Karpas-422 (cell line): ENCODE results near the gene JAK1. TPM values are rescaled to one million over a fixed set of nuclear protein-coding genes. Genes with fewer than 3 reads are reported as not detected.

Experiments used
- DNase-seq: peaks from one replicate; pipeline ENCODE4 v3.0.0-alpha.2; 2015
- H2AFZ ChIP-seq: fragments of 200-600 bp; sonication (generic); 2 replicates; pipeline ENCODE4 v1.6.1; 2014; ENCODE audit warnings: antibody characterized with exemption, low read length, mixed read lengths
- H3K27ac ChIP-seq: fragments of 200-600 bp; sonication (generic); 2 replicates; pipeline ENCODE4 v1.5.1; 2014; ENCODE audit warnings: mild to moderate bottlenecking, low read length, moderate library complexity
- H3K27me3 ChIP-seq: fragments of 200-600 bp; sonication (generic); 2 replicates; pipeline ENCODE4 v1.6.1; 2014; ENCODE audit warnings: low read length, mixed read lengths
- H3K36me3 ChIP-seq: fragments of 200-600 bp; sonication (generic); 2 replicates; pipeline ENCODE4 v1.6.1; 2014; ENCODE audit warnings: low read length, mixed read lengths; ENCODE audit not compliant: insufficient read depth
- H3K4me1 ChIP-seq: fragments of 200-600 bp; sonication (generic); 2 replicates; pipeline ENCODE4 v1.6.1; 2014; ENCODE audit warnings: mild to moderate bottlenecking, low read length, mixed read lengths
- H3K4me2 ChIP-seq: fragments of 200-600 bp; sonication (generic); 2 replicates; pipeline ENCODE4 v1.6.1; 2014; ENCODE audit warnings: low read length, low read depth, mild to moderate bottlenecking; ENCODE audit not compliant: poor library complexity, severe bottlenecking
- H3K4me3 ChIP-seq: fragments of 200-600 bp; sonication (generic); 2 replicates; pipeline ENCODE4 v1.5.1; 2014; ENCODE audit warnings: mild to moderate bottlenecking, antibody characterized with exemption, low read length, mixed read lengths
- H3K79me2 ChIP-seq: fragments of 200-600 bp; sonication (generic); 2 replicates; pipeline ENCODE4 v1.6.1; 2014; ENCODE audit warnings: mild to moderate bottlenecking, low read length, mixed read lengths
- H3K9ac ChIP-seq: fragments of 200-600 bp; sonication (generic); 2 replicates; pipeline ENCODE4 v1.6.0; 2014; ENCODE audit warnings: low read length
- H3K9me2 ChIP-seq: fragments of 200-600 bp; sonication (generic), shearing (Covaris generic); replicated peaks from 2 replicates; pipeline ENCODE4 v1.6.0; 2014; ENCODE audit warnings: mild to moderate bottlenecking, low read length, moderate library complexity; ENCODE audit not compliant: insufficient read depth
- H3K9me3 ChIP-seq: fragments of 300-700, 200-600 bp; sonication (generic); 2 replicates; pipeline ENCODE4 v1.6.1; 2014; ENCODE audit warnings: low read length, mixed read lengths
- H4K20me1 ChIP-seq: fragments of 200-600 bp; sonication (generic); 2 replicates; pipeline ENCODE4 v1.6.1; 2014; ENCODE audit warnings: mild to moderate bottlenecking, antibody characterized with exemption, low read length, low read depth; ENCODE audit not compliant: insufficient read depth
- total RNA-seq: library from RNA; depleted of rRNA; stranded (reverse); fragments of >200 nt; shearing (Covaris generic); gene quantifications from 2 replicates; pipeline ENCODE4 v1.2.3, GENCODE V29; 2014; ENCODE audit warnings: low replicate concordance

Gene JAK1
- total RNA-seq, 1 experiment from 2014 or later: 19.6 TPM

DNA sequence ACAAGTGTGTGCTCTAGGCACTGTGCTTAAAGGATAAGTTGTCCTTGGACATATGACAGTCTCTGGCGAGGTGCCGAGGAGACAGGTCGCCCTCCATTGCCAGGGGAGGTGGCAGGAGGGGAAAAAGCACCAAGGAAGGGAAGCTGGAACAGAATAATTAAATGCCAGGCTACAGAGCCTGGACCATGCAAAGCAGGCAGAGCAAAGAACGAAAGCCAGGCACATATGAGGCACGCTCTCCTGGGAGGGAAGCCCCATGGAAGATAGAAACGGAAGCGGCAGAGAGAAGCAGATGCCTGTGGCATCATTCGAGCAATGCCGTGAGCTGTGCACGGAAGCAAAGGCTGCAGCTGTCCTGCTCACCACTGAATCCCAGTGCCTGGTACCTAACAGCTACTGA, 91.2 kb downstream of the JAK1 start:
- Histone ChIP-seq H3K27me3 (no peaks in the 10 kb centered on the region), H3K9me3 (no peaks in the 10 kb centered on the region), H3K9me2 (no peaks in the 10 kb centered on the region), H2AFZ (no peak overlapping the region), H3K4me2 (no peak overlapping the region), H4K20me1 (no peaks in the 10 kb centered on the region), H3K4me1 (no peaks in the 10 kb centered on the region), H3K27ac (no peak overlapping the region), H3K4me3 (no peak overlapping the region), H3K9ac (no peak overlapping the region), H3K36me3 (no peaks in the 10 kb centered on the region), H3K79me2 (no peaks in the 10 kb centered on the region)
- DNase-seq: no peak

DNA sequence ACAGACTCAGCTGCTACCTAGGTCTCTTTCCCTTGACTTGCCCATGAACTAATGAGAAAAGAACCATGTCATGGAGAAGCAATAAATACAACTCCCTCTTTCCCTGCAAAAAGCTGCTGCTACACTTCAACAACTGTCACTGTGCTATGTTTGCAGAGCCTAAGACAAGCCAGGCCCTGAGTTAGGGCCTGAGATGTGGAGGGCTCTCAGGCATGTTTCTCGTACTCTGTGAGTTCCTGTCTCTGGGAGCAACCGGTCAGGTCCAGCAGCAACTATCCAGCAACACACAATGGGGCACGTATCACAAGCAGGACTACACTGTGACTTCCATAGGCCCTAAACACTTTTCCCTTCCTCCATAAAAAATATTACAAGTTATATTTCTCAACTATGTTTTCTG, 91.7 kb downstream of the JAK1 start:
- no peak overlapping the region for H3K4me2 ChIP-seq
- H3K4me3 ChIP-seq: no peak overlapping the region
- H3K36me3 ChIP-seq: no peaks in the 10 kb centered on the region
- no peaks in the 10 kb centered on the region for H3K9me2 ChIP-seq
- H3K79me2 ChIP-seq: no peaks in the 10 kb centered on the region
- no peak overlapping the region for H3K27ac ChIP-seq
- no peak for DNase-seq
- H3K9me3 ChIP-seq: no peaks in the 10 kb centered on the region
- no peaks in the 10 kb centered on the region for H3K27me3 ChIP-seq
- no peaks in the 10 kb centered on the region for H3K4me1 ChIP-seq
- H3K9ac ChIP-seq: no peak overlapping the region
- H4K20me1 ChIP-seq: no peaks in the 10 kb centered on the region
- H2AFZ ChIP-seq: no peak overlapping the region

DNA sequence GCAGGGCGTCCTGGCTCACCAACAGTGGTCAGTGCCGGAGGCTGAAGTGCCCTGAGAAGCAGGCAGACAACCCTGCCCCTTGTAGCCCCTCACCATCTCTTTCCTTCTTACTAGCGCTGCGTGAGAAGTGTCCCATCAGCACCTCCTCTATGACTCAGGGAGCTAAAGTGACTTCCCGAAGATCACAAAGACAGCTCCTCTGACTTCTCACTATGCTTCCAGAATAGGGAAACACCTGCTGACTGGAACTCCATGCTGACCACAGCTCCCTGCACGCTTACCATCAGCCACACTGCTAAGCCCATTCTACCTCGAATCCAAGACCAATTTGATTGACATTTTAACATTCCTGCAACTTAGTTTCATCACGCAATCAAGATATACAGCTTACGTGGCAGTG, 92.8 kb downstream of the JAK1 start:
- H3K36me3 ChIP-seq: no peaks in the 10 kb centered on the region

DNA sequence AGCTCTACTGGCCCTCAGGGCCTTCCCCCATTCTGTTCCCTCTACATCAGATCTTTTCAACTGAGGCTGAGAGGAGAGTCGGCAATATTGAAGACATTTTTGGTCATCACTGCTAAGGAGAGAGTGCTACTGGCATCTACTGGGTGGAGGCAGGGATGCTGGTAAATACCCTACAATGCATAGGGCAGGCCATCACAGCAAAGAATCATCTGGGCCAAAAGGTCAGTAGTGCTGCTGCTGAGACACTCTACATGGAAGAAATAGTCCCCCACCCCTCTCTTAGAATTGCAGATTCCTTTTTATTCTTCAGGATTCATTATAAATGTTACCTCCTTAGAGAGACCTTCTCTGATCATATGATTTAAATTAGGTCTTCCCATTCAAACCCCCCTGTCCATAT, 94.3 kb downstream of the JAK1 start:
- H3K27me3 ChIP-seq: no peaks in the 10 kb centered on the region
- H4K20me1 ChIP-seq: no peaks in the 10 kb centered on the region
- no peaks in the 10 kb centered on the region for H3K4me1 ChIP-seq
- no peak for DNase-seq
- H2AFZ ChIP-seq: no peak overlapping the region
- H3K27ac ChIP-seq: no peak overlapping the region
- H3K4me2 ChIP-seq: no peak overlapping the region
- H3K79me2 ChIP-seq: no peaks in the 10 kb centered on the region
- no peaks in the 10 kb centered on the region for H3K9me3 ChIP-seq
- no peaks in the 10 kb centered on the region for H3K9me2 ChIP-seq
- no peaks in the 10 kb centered on the region for H3K36me3 ChIP-seq
- no peak overlapping the region for H3K9ac ChIP-seq
- no peak overlapping the region for H3K4me3 ChIP-seq

More for the DNA sequence above, 92.8 kb downstream of the JAK1 start:
- H3K4me3 ChIP-seq: no peak overlapping the region
- no peaks in the 10 kb centered on the region for H3K79me2 ChIP-seq
- no peaks in the 10 kb centered on the region for H4K20me1 ChIP-seq
- no peaks in the 10 kb centered on the region for H3K27me3 ChIP-seq
- H3K9me3 ChIP-seq: no peaks in the 10 kb centered on the region
- no peak overlapping the region for H3K4me2 ChIP-seq
- H3K9me2 ChIP-seq: no peaks in the 10 kb centered on the region
- H3K27ac ChIP-seq: no peak overlapping the region
- DNase-seq: no peak
- no peak overlapping the region for H2AFZ ChIP-seq
- no peak overlapping the region for H3K9ac ChIP-seq
- H3K4me1 ChIP-seq: no peaks in the 10 kb centered on the region

DNA sequence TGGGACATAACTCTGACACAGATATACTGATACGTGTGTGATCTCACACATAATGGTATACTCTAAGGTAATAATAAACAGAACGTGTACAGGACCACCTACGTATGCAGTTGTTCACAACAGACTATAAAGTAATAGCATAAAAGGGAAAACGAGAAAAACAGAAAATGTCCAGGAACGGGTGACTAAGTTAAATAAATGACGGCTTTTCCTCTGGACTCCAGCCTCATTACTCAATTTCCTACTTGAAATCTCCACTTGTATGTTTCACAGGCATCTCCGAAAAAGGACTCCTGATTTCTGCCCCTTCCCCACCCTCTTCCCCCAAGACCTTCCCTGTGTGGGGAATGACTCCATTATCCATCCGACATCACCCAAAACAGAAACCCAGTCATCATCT, 95.1 kb downstream of the JAK1 start:
- H3K9me3 ChIP-seq: no peaks in the 10 kb centered on the region
- H3K4me3 ChIP-seq: no peak overlapping the region
- no peak overlapping the region for H3K4me2 ChIP-seq
- H3K9ac ChIP-seq: no peak overlapping the region
- H3K9me2 ChIP-seq: no peaks in the 10 kb centered on the region
- no peaks in the 10 kb centered on the region for H3K4me1 ChIP-seq
- no peaks in the 10 kb centered on the region for H4K20me1 ChIP-seq
- no peak overlapping the region for H3K27ac ChIP-seq
- no peaks in the 10 kb centered on the region for H3K27me3 ChIP-seq
- no peak for DNase-seq
- no peaks in the 10 kb centered on the region for H3K36me3 ChIP-seq
- no peaks in the 10 kb centered on the region for H3K79me2 ChIP-seq
- no peak overlapping the region for H2AFZ ChIP-seq

DNA sequence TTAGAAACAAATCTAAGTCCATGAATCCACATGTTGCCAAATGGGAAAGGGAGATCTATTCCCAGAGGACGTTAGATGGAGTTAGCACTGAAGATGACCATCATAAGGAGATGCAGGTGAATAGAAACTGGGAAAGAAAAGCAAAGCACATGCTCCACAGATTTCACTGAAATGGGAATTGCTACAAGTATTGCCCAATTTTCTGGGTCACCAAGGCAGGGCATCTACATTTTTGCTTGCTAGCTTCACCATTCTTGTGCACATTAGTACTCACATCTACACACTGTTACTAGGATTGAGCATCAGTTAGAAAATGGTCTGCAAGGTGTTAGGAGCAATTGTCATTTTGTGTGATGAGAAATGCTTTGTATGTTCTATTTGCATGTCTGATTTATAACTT, 99.1 kb downstream of the JAK1 start:
- H3K9me3 ChIP-seq: no peaks in the 10 kb centered on the region
- H4K20me1 ChIP-seq: no peaks in the 10 kb centered on the region
- H3K36me3 ChIP-seq: no peaks in the 10 kb centered on the region
- peaks cover 15% of the 10 kb centered on the region for H3K4me1 ChIP-seq
- H3K4me3 ChIP-seq: no peak overlapping the region
- no peaks in the 10 kb centered on the region for H3K79me2 ChIP-seq
- no peak overlapping the region for H2AFZ ChIP-seq
- no peak overlapping the region for H3K27ac ChIP-seq
- H3K9ac ChIP-seq: no peak overlapping the region
- H3K27me3 ChIP-seq: no peaks in the 10 kb centered on the region
- no peak overlapping the region for H3K4me2 ChIP-seq
- DNase-seq: no peak
- no peaks in the 10 kb centered on the region for H3K9me2 ChIP-seq

DNA sequence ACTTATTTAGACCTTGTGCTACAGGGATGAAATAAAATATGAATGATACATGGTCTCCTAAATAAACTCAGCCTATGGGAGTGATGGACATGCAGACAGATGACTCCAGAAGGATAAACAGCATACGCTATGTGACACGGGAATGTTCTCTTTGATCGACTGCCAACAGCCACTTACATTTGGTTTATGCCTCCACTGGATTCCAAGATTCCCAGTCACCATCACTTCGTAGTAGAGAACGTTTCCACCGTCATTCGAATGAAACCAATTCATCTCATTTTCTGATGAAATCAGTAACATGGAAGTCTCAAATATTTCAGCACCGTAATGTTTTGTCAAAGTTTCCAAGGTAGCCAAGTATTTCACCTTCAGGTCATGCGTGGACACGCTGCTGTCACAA, 99.7 kb downstream of the JAK1 start:
- Histone ChIP-seq H3K9ac (no peak overlapping the region), H3K79me2 (no peaks in the 10 kb centered on the region), H3K4me2 (no peak overlapping the region), H3K27ac (no peak overlapping the region), H3K4me3 (no peak overlapping the region), H3K4me1 (peaks cover 15% of the 10 kb centered on the region), H2AFZ (no peak overlapping the region), H3K36me3 (no peaks in the 10 kb centered on the region), H4K20me1 (no peaks in the 10 kb centered on the region), H3K9me3 (no peaks in the 10 kb centered on the region), H3K9me2 (no peaks in the 10 kb centered on the region), H3K27me3 (no peaks in the 10 kb centered on the region)
- DNase-seq: no peak

DNA sequence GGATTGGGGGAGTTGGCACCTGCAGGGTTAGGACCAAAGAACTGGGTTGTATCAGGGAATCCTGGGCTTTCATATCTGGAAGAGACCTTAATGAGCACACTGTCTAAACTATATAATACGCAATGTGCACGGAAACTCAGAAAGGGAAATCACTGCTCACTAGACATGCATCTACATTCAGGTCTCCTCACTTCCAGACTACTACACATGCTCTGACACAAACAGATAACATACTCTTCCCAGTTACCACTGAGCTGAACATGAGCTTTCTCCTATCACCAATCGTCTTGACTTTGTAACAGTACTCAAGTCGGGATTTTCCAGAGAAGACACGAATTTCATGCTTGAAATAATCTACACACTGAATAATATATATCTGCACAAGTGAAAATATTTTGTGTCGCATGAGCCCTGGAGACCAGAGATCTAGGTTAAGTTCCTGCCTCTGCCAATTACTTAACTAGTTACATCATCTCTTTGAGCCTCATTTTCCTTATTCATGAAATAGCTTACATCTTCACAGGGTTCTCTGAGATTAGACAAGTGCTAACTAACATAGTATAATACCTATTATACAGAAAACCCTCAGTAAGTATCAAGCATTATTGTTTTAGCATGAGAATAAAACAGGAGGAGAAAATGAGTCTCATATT, 101.1 kb downstream of the JAK1 start:
- H3K79me2 ChIP-seq: no peaks in the 10 kb centered on the region
- H3K9me3 ChIP-seq: no peaks in the 10 kb centered on the region
- peaks cover 15% of the 10 kb centered on the region for H3K4me1 ChIP-seq
- no peak overlapping the region for H3K9ac ChIP-seq
- peak overlapping the region; percentile 11 for H3K4me2 ChIP-seq
- H3K27ac ChIP-seq: no peak overlapping the region
- H3K27me3 ChIP-seq: no peaks in the 10 kb centered on the region
- H3K4me3 ChIP-seq: no peak overlapping the region
- no peaks in the 10 kb centered on the region for H3K9me2 ChIP-seq
- H3K36me3 ChIP-seq: no peaks in the 10 kb centered on the region
- H4K20me1 ChIP-seq: no peaks in the 10 kb centered on the region
- H2AFZ ChIP-seq: no peak overlapping the region
- no peak for DNase-seq
